Measurements from ENCODE around the gene EEA1. TPM values are rescaled to one million over a fixed set of nuclear protein-coding genes. Genes with fewer than 3 reads are reported as not detected.

EEA1 gene
- total and polyA plus RNA-seq, 10 of the 15 experiments (the other 5 are each of a cell fraction or from before 2014, with no cell fraction given), result 5.5 to 40.3 (median 13.5) TPM

- CTCF ChIA-PET, result interaction anchor here (0.6 kb wide), 2 partner anchors 21 to 675 kb away, joined by 3 to 4 read pairs; no protein-coding TSS in a partner anchor
- Histone ChIP-seq H3K36me3 (ENCODE audit: control insufficient read depth in 2 of 2, insufficient read depth in 2 of 2, low read length in 1 of 2) (no peaks in the 10 kb centered on the region), H3K27me3 (replicated peaks in 1 of 2; ENCODE audit: control insufficient read depth in 2 of 2, insufficient read depth in 2 of 2, low read length in 1 of 2) (no peaks in the 10 kb centered on the region), H3K4me2 (ENCODE audit: control insufficient read depth, insufficient read depth) (no peak overlapping the region), H3K4me3 (no peak overlapping the region), H4K20me1 (ENCODE audit: control insufficient read depth, insufficient read depth) (no peaks in the 10 kb centered on the region), H3K9me3 (replicated peaks; ENCODE audit: control insufficient read depth, insufficient read depth, low read length) (no peaks in the 10 kb centered on the region), H3K79me2 (ENCODE audit: control insufficient read depth, insufficient read depth, low read length) (no peaks in the 10 kb centered on the region), H3K9ac (ENCODE audit: control insufficient read depth, insufficient read depth, low read length) (no peak overlapping the region), H2AFZ (ENCODE audit: control insufficient read depth, low read depth, low read length) (no peak overlapping the region), H3K4me1 (ENCODE audit: control insufficient read depth, insufficient read depth, low read length) (no peaks in the 10 kb centered on the region), H3K27ac (ENCODE audit: control insufficient read depth, insufficient read depth) (no peak overlapping the region)
- no TSS peak for BruUV-seq (replicated peaks)
- ATAC-seq (no peak), FAIRE-seq (no peak), DNase-seq (ENCODE audit: low read depth, low spot score) (no peak)
- POLR2A ChIA-PET, result interaction anchor here (0.5 kb wide), 1 partner anchor 214 kb away, joined by 3 read pairs; no protein-coding TSS in a partner anchor
- in situ Hi-C loops (cut with MboI) (no loop called here), intact Hi-C loops (cut with micrococcal nuclease; ENCODE audit: unreplicated experiment) (no loop called here)
- TF ChIP-seq NRF1 (conservative IDR thresholded peaks at IDR 0.05; ENCODE audit: low read depth, low read length) (no peak), USF1 (IDR thresholded peaks at IDR 0.05; ENCODE audit: borderline replicate concordance, extremely low read length, insufficient read depth, low read depth, low read length) (no peak), BACH1 (IDR thresholded peaks at IDR 0.05; ENCODE audit: borderline replicate concordance) (no peak), PAX8 (IDR thresholded peaks at IDR 0.05) (no peak), ATF3 (IDR thresholded peaks at IDR 0.05; ENCODE audit: borderline replicate concordance, extremely low read depth, low read depth, low read length) (no peak), ATF2 (IDR thresholded peaks at IDR 0.05; ENCODE audit: low read length) (no peak), RELB (IDR thresholded peaks at IDR 0.05; ENCODE audit: low read depth) (no peak), MEF2A (IDR thresholded peaks at IDR 0.05; ENCODE audit: insufficient read depth, low read depth, low read length) (no peak), FOXK2 (IDR thresholded peaks at IDR 0.05) (no peak), TAF1 (IDR thresholded peaks at IDR 0.05; ENCODE audit: borderline replicate concordance, low read depth, low read length) (no peak), ATF7 (IDR thresholded peaks at IDR 0.05; ENCODE audit: low read depth) (no peak), NR2C2 (IDR thresholded peaks at IDR 0.05; ENCODE audit: borderline replicate concordance, control insufficient read depth, insufficient read length, low read depth) (no peak), LARP7 (IDR thresholded peaks at IDR 0.05) (no peak), BMI1 (IDR thresholded peaks at IDR 0.05; ENCODE audit: borderline replicate concordance) (no peak), NFXL1 (IDR thresholded peaks at IDR 0.05; ENCODE audit: borderline replicate concordance) (no peak), ZBTB4 (CRISPR knock-in tag; IDR thresholded peaks at IDR 0.05) (no peak)
- RAD21 ChIA-PET (ENCODE audit: unreplicated experiment), result no interaction called here
- 86% methylated on average over 4 of the region's 4 CpGs for WGBS (ENCODE audit: insufficient coverage, insufficient replicate concordance, low lambda C conversion rate, missing lambda C conversion rate)
- SMC1A ChIA-PET (ENCODE audit: uncharacterized antibody, unreplicated experiment), result no interaction called here
These were observed 183.1 kb downstream of the EEA1 start for GRCh38 chr12:92745856-92746550.
